ENCODE data around the gene INTS6.

INTS6 gene

GRCh38 chr13:51488212-51488611, 35.4 kb upstream of the INTS6 start:
- no peak overlapping the region for H3K4me3 ChIP-seq (replicated peaks; ENCODE audit: insufficient read depth, low read length)
- H3K27me3 ChIP-seq (ENCODE audit: insufficient read depth, poor library complexity, severe bottlenecking), result no peaks in the 10 kb centered on the region
- TF ChIP-seq SPI1 (IDR thresholded peaks at IDR 0.05; ENCODE audit: borderline replicate concordance, low read depth) (no peak), POLR2AphosphoS5 (IDR thresholded peaks at IDR 0.05; ENCODE audit: low read depth) (no peak), GABPA (IDR thresholded peaks at IDR 0.05; ENCODE audit: low read depth) (no peak)
- no peak overlapping the region for H3K27ac ChIP-seq (replicated peaks)
- no peak for DNase-seq (ENCODE audit: low read depth in 1 of 2, low spot score in 1 of 2)

- Histone ChIP-seq H3K27me3 (ENCODE audit: insufficient read depth, poor library complexity, severe bottlenecking) (no peaks in the 10 kb centered on the region), H3K4me3 (replicated peaks; ENCODE audit: insufficient read depth, low read length) (no peak overlapping the region), H3K27ac (replicated peaks) (no peak overlapping the region)
- no peak for DNase-seq (ENCODE audit: low read depth in 1 of 2, low spot score in 1 of 2)
- TF ChIP-seq CTCF (IDR thresholded peaks at IDR 0.05; ENCODE audit: insufficient read depth, low read length), result no peak
- no peak for TF ChIP-seq REST (IDR thresholded peaks at IDR 0.05; ENCODE audit: insufficient replicate concordance, low read depth)
- no peak for TF ChIP-seq POLR2AphosphoS5 (IDR thresholded peaks at IDR 0.05; ENCODE audit: low read depth)
- TF ChIP-seq GABPA (IDR thresholded peaks at IDR 0.05; ENCODE audit: low read depth), result no peak
- no peak for TF ChIP-seq SPI1 (IDR thresholded peaks at IDR 0.05; ENCODE audit: borderline replicate concordance, low read depth)
These were observed 28.8 kb upstream of the INTS6 start for GRCh38 chr13:51481656-51482055.

- no peak overlapping the region for H3K4me3 ChIP-seq (replicated peaks; ENCODE audit: insufficient read depth, low read length)
- H3K27me3 ChIP-seq (ENCODE audit: insufficient read depth, poor library complexity, severe bottlenecking), result no peaks in the 10 kb centered on the region
- TF ChIP-seq CTCF (IDR thresholded peaks at IDR 0.05; ENCODE audit: insufficient read depth, low read length) (no peak), SPI1 (IDR thresholded peaks at IDR 0.05; ENCODE audit: borderline replicate concordance, low read depth) (no peak), GABPA (IDR thresholded peaks at IDR 0.05; ENCODE audit: low read depth) (no peak), POLR2AphosphoS5 (IDR thresholded peaks at IDR 0.05; ENCODE audit: low read depth) (no peak), REST (IDR thresholded peaks at IDR 0.05; ENCODE audit: insufficient replicate concordance, low read depth) (no peak)
- no peak for DNase-seq (ENCODE audit: low read depth in 1 of 2, low spot score in 1 of 2)
- H3K27ac ChIP-seq (replicated peaks), result no peak overlapping the region
These were observed 26.3 kb upstream of the INTS6 start for GRCh38 chr13:51479199-51479523.

- Histone ChIP-seq H3K4me3 (replicated peaks; ENCODE audit: insufficient read depth, low read length) (no peak overlapping the region), H3K27me3 (ENCODE audit: insufficient read depth, poor library complexity, severe bottlenecking) (no peaks in the 10 kb centered on the region), H3K27ac (replicated peaks) (no peak overlapping the region)
- no peak for DNase-seq (ENCODE audit: low read depth in 1 of 2, low spot score in 1 of 2)
- no peak for TF ChIP-seq REST (IDR thresholded peaks at IDR 0.05; ENCODE audit: insufficient replicate concordance, low read depth)
- no peak for TF ChIP-seq CTCF (IDR thresholded peaks at IDR 0.05; ENCODE audit: insufficient read depth, low read length)
- no peak for TF ChIP-seq SPI1 (IDR thresholded peaks at IDR 0.05; ENCODE audit: borderline replicate concordance, low read depth)
- no peak for TF ChIP-seq GABPA (IDR thresholded peaks at IDR 0.05; ENCODE audit: low read depth)
- TF ChIP-seq POLR2AphosphoS5 (IDR thresholded peaks at IDR 0.05; ENCODE audit: low read depth), result no peak
These were observed 25.8 kb upstream of the INTS6 start for GRCh38 chr13:51478418-51479198.
